HepG2 (cell line): ENCODE results near the gene TEX22. TPM values are rescaled to one million over a fixed set of nuclear protein-coding genes. Genes with fewer than 3 reads are reported as not detected.

ENCODE experiments used
- ATAC-seq: fragments of 200-7000 bp; cut with Tn5 transposase; 3 replicates; pipeline ENCODE4 v1.9.1; 2020; ENCODE audit warnings: mild to moderate bottlenecking, moderate library complexity
- BruUV-seq: library from RNA; stranded (reverse); fragments of 400-500 nt; replicated peaks from 2 replicates; lab custom pipeline; 2021; lab: Mats Ljungman, UMichigan
- CTCF ChIA-PET: fragments of 300-600 bp; formaldehyde crosslinking; extraction: SDS; loops from one replicate; lab custom pipeline; 2021; ENCODE audit warnings: low total read pairs, inconsistent platforms, low intra/inter-chr PET ratio; lab: Yijun Ruan, JAX
- POLR2A ChIA-PET: fragments of 350-600 bp; sonication (Branson Sonifier 250); formaldehyde crosslinking; loops from one replicate; lab custom pipeline; 2020; ENCODE audit warnings: antibody characterized with exemption, inconsistent platforms; lab: Yijun Ruan, JAX
- DNase-seq: peaks from one replicate; pipeline ENCODE4 v3.0.0-alpha.2; 2015; ENCODE audit warnings: low spot score
- FAIRE-seq: peaks from 3 replicates; lab custom pipeline; 2011; peaks lifted over from hg19 to GRCh38; lab: Jason Lieb, UNC
- H2AFZ ChIP-seq: one replicate; pipeline ENCODE4 v1.6.1; 2011; ENCODE audit warnings: low read length, inconsistent platforms
- H3K27ac ChIP-seq: fragments of 300-600 bp; 3 replicates; pipeline ENCODE4 v1.8.0; 2011; ENCODE audit warnings: mixed run types, mild to moderate bottlenecking, mixed read lengths, low read length, inconsistent platforms; ENCODE audit not compliant: insufficient read depth; ENCODE audit errors: extremely low read length
- H3K27me3 ChIP-seq, 2 experiments: fragments of 200-600 bp in 1 of 2; 2 replicates in 1 of 2; 3 replicates in 1 of 2; pipeline versions ENCODE4 v1.6.0 to v1.8.0; 2011; ENCODE audit warnings: low read length in 2 of 2, mild to moderate bottlenecking in 2 of 2, moderate library complexity in 2 of 2, inconsistent platforms in 1 of 2; ENCODE audit not compliant: insufficient read depth in 2 of 2, control insufficient read depth in 1 of 2
- H3K36me3 ChIP-seq, 2 experiments: fragments of 200-600 bp in 1 of 2; replicated peaks in 1 of 2; 2 replicates in 1 of 2; 3 replicates in 1 of 2; pipeline versions ENCODE4 v1.5.1 to v1.8.0; 2011; ENCODE audit warnings: low read length in 2 of 2, inconsistent platforms in 1 of 2; ENCODE audit not compliant: insufficient read depth in 2 of 2, control insufficient read depth in 1 of 2
- H3K4me1 ChIP-seq: 2 replicates; pipeline ENCODE4 v1.5.1; 2012; ENCODE audit warnings: low read length, inconsistent platforms; ENCODE audit not compliant: insufficient read depth
- H3K4me2 ChIP-seq: 2 replicates; pipeline ENCODE4 v1.6.0; 2011; ENCODE audit warnings: low read depth, low read length, inconsistent platforms
- H3K4me3 ChIP-seq, 3 experiments: fragments of 200-600 bp in 1 of 3; sonication (generic), shearing (Covaris generic) in 1 of 3; replicated peaks in 1 of 3; 2 replicates each; pipeline ENCODE4 v1.5.1; 2011 to 2016; ENCODE audit warnings: low read length in 3 of 3, inconsistent platforms in 2 of 3, low read depth in 2 of 3, mild to moderate bottlenecking in 2 of 3, control low read depth in 1 of 3, mixed read lengths in 1 of 3; ENCODE audit not compliant: insufficient read depth in 1 of 3
- H3K79me2 ChIP-seq: one replicate; pipeline ENCODE4 v1.6.1; 2011; ENCODE audit warnings: low read length, inconsistent platforms; ENCODE audit not compliant: insufficient read depth
- H3K9ac ChIP-seq: 2 replicates; pipeline ENCODE4 v1.6.0; 2011; ENCODE audit warnings: mild to moderate bottlenecking, low read depth, low read length, inconsistent platforms; ENCODE audit not compliant: insufficient read depth
- H3K9me3 ChIP-seq: 2 replicates; pipeline ENCODE4 v1.5.1; 2012; ENCODE audit warnings: mild to moderate bottlenecking, low read length
- H4K20me1 ChIP-seq: 2 replicates; pipeline ENCODE4 v1.6.0; 2011; ENCODE audit warnings: inconsistent platforms, mild to moderate bottlenecking, low read length, moderate library complexity; ENCODE audit not compliant: insufficient read depth
- AGO2 ChIP-seq: fragments of 200-400 bp; formaldehyde crosslinking; optimal IDR thresholded peaks from 2 replicates; pipeline ENCODE3; 2017; ENCODE audit warnings: mild to moderate bottlenecking, low read depth, low read length, moderate library complexity
- GMEB2 ChIP-seq: IDR thresholded peaks from 2 replicates; pipeline ENCODE4 v1.6.1; 2016; ENCODE audit warnings: missing biosample characterization, missing genetic modification reagents, low read depth
- HMGXB4 ChIP-seq, 2 experiments: sonication (generic) in 1 of 2; formaldehyde crosslinking in 1 of 2; IDR thresholded peaks; 2 replicates each; pipeline versions ENCODE4 v1.4.0 to v1.6.1; 2018 to 2020; ENCODE audit warnings: missing genetic modification reagents in 2 of 2, borderline replicate concordance in 1 of 2, low read depth in 1 of 2, mild to moderate bottlenecking in 1 of 2, missing biosample characterization in 1 of 2
- KLF11 ChIP-seq: IDR thresholded peaks from 2 replicates; pipeline ENCODE4 v1.6.1; 2016; ENCODE audit warnings: missing compliant biosample characterization
- SATB2 ChIP-seq: sonication (generic); formaldehyde crosslinking; IDR thresholded peaks from 2 replicates; pipeline ENCODE4 v1.5.0; 2020; ENCODE audit warnings: missing genetic modification reagents
- ZNF597 ChIP-seq: sonication (generic); formaldehyde crosslinking; IDR thresholded peaks from 2 replicates; pipeline ENCODE4 v1.5.0; 2020; ENCODE audit warnings: missing genetic modification reagents
- WGBS: methylation state at CpG from one replicate; pipeline ENCODE4 v1.1.6; 2017; ENCODE audit warnings: low lambda C conversion rate; 5-methylcytosine and 5-hydroxymethylcytosine counted together
- in situ Hi-C: cut with HindIII; loops from 2 replicates; pipeline ENCODE4 v1.10.0; 2017; ENCODE audit warnings: low pct_unique_long_range_greater_than_20kb; ENCODE audit not compliant: extremely low pct_ligation_motif_present
- intact Hi-C: fragments of 100-400 bp; cut with micrococcal nuclease; formaldehyde crosslinking; loops from one replicate; pipeline ENCODE4 v1.10.0; 2022; ENCODE audit not compliant: unreplicated experiment
- polyA plus RNA-seq, 8 experiments: library from polyadenylated mRNA; depleted of rRNA in 3 of 8; stranded (reverse) in 7 of 8; unstranded in 1 of 8; fragments of >200 nt; fragmentation: Illumina TruSeq in 4 of 8; extraction: Trizol in 4 of 8; gene quantifications; 2 replicates each; pipeline versions ENCODE4 v1.2.1 to v1.2.3, GENCODE V29; 2011 to 2016; ENCODE audit warnings: low read depth in 4 of 8, missing spikeins in 1 of 8, mixed read lengths in 1 of 8; ENCODE audit not compliant: insufficient read depth in 1 of 8
- total RNA-seq, 5 experiments: library from RNA; depleted of rRNA; stranded (reverse); fragments of >200 nt; fragmentation: Illumina TruSeq; extraction: Trizol; gene quantifications; 2 replicates each; pipeline ENCODE4 v1.2.3, GENCODE V29; 2016; ENCODE audit warnings: low read depth in 1 of 5
- TF ChIP-seq, protein P1 (sequence below): sonication (generic); formaldehyde crosslinking; IDR thresholded peaks from 2 replicates; pipeline ENCODE4 v1.4.0; 2020; ENCODE audit warnings: missing genetic modification reagents

TEX22 gene
- total and polyA plus RNA-seq, 2 of the 13 experiments (the other 11 are each of a cell fraction or from before 2014, with no cell fraction given): 0.07 to 0.27 TPM

DNA sequence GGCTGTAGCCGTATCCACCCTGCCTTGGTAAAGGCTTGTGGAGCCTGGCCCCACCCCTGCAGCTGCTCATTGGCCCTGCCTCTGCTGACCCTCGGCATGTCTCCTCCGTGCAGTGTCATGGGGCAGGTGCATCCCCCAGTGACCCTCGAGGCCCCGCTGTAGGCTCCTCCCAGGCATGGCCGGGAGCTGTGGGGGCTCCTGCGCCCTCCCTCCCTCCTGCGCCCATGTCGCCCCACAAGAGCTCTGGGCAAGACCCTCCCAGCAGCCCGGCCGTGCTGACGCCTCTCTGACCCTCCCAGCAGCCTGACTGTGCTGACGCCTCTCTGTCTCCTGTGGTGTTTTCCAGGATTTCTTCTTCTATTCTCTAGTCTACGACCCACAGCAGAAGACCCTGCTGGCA lies 55.5 kb downstream of the TEX22 start:
- peak; percentile 65 for TF ChIP-seq AGO2
- no peak for TF ChIP-seq HMGXB4 (CRISPR knock-in tag; IDR thresholded peaks at IDR 0.05; ENCODE audit: borderline replicate concordance in 1 of 2, low read depth in 1 of 2)
- no peak for TF ChIP-seq ZNF597 (CRISPR knock-in tag)
- no TSS peak for BruUV-seq
- Histone ChIP-seq H3K4me1 (no peaks in the 10 kb centered on the region), H3K27ac (no peak overlapping the region), H3K27me3 (no peaks in the 10 kb centered on the region), H3K4me3 (no peak overlapping the region), H3K4me2 (no peak overlapping the region), H3K36me3 (peaks cover 24 to 52% of the 10 kb centered on the region in 2 experiments; a peak in 4 of 5 replicates), H3K79me2 (no peaks in the 10 kb centered on the region), H2AFZ (no peak overlapping the region), H3K9me3 (no peaks in the 10 kb centered on the region), H3K9ac (no peak overlapping the region), H4K20me1 (no peaks in the 10 kb centered on the region)
- ATAC-seq (no peak), FAIRE-seq (no peak), DNase-seq (no peak)
- in situ Hi-C loops (no loop called here), intact Hi-C loops (no loop called here)
- over 99% methylated on average over 7 of the region's 14 CpGs for WGBS
- POLR2A ChIA-PET: no interaction called here
- CTCF ChIA-PET: no interaction called here

DNA sequence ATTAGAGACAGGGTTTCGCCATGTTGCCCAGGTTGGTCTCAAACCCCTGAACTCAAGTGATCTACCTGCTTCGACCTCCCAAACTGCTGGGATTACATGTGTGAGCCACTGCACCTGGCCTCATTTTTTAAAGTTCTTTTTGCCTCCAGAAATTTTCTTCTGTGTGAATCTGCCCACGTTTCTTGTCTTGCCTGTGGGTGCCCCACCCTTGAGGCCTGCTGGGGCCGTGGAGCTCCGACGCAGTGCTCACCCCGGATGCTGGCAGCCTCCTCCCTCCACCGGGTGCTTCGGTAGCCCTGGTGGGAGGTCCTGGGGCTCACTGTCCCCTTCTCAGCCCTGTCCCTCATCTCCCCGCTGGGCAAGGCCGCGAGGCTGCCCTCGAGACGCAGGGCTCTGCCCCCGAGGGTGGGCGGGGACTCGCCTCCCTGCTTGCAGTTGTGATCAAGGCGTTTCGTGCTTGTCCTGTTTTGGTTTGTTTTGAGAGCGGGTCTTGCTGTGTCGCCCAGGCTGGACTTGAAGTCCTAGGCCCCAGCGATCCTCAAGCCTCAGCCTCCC lies 56.8 kb downstream of the TEX22 start:
- TF ChIP-seq KLF11 (CRISPR knock-in tag): no peak
- TF ChIP-seq GMEB2: no peak
- peak; percentile 42 for TF ChIP-seq AGO2
- no peak for TF ChIP-seq SATB2 (CRISPR knock-in tag)
- TF ChIP-seq, protein P1, sequence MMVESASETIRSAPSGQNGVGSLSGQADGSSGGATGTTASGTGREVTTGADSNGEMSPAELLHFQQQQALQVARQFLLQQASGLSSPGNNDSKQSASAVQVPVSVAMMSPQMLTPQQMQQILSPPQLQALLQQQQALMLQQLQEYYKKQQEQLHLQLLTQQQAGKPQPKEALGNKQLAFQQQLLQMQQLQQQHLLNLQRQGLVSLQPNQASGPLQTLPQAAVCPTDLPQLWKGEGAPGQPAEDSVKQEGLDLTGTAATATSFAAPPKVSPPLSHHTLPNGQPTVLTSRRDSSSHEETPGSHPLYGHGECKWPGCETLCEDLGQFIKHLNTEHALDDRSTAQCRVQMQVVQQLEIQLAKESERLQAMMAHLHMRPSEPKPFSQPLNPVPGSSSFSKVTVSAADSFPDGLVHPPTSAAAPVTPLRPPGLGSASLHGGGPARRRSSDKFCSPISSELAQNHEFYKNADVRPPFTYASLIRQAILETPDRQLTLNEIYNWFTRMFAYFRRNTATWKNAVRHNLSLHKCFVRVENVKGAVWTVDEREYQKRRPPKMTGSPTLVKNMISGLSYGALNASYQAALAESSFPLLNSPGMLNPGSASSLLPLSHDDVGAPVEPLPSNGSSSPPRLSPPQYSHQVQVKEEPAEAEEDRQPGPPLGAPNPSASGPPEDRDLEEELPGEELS: no peak
- TF ChIP-seq, all 625 proteins: peak for 1
- Histone ChIP-seq H4K20me1 (no peaks in the 10 kb centered on the region), H3K9ac (no peak overlapping the region), H3K36me3 (peaks cover 18 to 44% of the 10 kb centered on the region in 2 experiments; a peak in 4 of 5 replicates), H3K79me2 (no peaks in the 10 kb centered on the region), H2AFZ (no peak overlapping the region), H3K27me3 (no peaks in the 10 kb centered on the region), H3K9me3 (no peaks in the 10 kb centered on the region), H3K4me2 (no peak overlapping the region), H3K4me3 (no peak overlapping the region), H3K4me1 (no peaks in the 10 kb centered on the region), H3K27ac (no peak overlapping the region)
- DNase-seq: no peak
- WGBS: 95% methylated on average over 20 of the region's 22 CpGs
- FAIRE-seq: no peak
- ChIA-PET POLR2A (interaction anchor here (0.6 kb wide), 1 partner anchor 37 kb away, joined by 3 read pairs; no protein-coding TSS in a partner anchor), CTCF (no interaction called here)
- intact Hi-C loops: no loop called here
- in situ Hi-C loops: no loop called here
- ATAC-seq: no peak
- BruUV-seq: no TSS peak
